COR-L47 (cell line): Measurements from ENCODE around the gene MGAT5B.
"Not testable (repeated sequence)": the region's sequence is repeated elsewhere in the genome, so short reads cannot be mapped to it uniquely, and the experiment has no call there.

ENCODE experiments used
- DNase-seq: peaks from one replicate; lab custom pipeline; 2025; lab: John Stamatoyannopoulos, UW

Gene MGAT5B

GRCh38 chr17:76978050-76978449 is 109.8 kb downstream of the MGAT5B start:
- DNase-seq = not testable (repeated sequence)

DNA sequence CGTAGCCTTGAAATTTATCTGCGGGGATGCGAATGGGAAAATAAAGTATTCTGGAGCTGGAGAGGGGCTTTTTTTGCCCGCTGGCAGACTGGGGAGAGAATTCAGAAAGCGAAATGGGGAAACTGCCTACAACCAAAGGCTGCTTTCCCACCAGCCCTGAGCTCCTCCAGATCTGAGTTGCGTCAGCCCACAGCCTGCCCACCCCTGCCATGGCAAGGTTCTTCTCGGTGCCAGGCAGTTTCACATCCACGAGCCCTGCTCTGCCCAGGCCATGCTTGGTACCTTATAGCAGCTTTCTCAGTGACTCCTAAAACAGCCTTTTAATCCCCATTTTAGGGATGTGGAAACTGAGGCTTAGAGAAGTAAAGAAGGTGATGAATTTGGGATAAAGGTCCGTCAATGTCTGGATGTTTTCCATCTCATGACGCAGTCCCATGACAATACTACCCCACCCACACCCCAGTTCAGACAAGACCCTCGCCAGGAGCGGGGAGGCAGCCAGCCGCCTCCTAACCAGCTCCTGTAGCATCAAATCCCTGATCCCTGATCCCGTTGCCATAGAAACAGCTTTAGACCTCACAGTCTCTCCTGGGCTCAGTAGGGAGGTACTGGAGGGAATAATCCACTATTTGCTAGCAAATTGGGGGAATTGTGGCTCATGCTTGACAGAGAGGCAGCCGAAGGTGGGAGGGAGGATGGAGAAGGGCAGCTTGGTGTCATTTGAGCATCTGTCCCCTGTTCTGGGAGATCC is 113.5 kb downstream of the MGAT5B start:
- DNase-seq = peak; percentile 2

GRCh38 chr17:76982408-76983074 is 114.3 kb downstream of the MGAT5B start:
- DNase-seq = no peak

DNA sequence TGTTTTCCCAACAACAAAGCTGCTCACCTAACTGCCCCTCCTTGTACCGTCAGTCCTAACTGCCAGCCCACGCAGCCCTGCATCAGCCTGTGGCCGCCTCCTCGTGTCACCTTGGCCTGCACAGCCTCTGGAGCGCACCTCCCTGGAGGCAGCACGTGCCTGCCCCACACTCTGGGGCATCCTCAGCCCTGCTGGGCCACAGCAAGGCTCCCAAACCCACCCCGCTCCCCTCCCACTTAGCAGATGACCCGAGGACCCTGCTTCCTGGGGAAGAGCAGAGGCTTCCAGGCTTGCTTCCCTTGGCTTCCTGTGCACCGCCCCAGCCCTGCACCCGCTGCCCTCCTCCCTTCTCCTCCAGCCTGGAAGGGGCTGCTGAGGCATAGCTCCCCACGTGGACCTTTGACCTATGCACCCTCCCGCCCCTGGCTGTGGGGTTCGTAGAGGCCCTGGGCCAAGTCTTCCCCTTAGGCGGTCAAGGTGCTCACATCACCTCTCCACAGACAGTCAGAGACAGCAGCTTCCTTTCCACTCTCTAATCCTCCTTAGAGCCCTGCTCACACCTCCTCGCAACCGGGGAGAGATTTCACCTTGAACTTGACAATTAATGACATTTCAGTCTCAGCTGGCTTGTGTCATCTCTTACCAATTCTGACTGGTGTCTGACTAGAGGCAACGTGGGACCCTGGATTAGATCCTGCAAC is 115.0 kb downstream of the MGAT5B start:
- no peak for DNase-seq

- no peak for DNase-seq
These were observed 118.2 kb downstream of the MGAT5B start for GRCh38 chr17:76986365-76986764.

GRCh38 chr17:76987486-76988093 is 119.4 kb downstream of the MGAT5B start:
- DNase-seq = no peak

DNA sequence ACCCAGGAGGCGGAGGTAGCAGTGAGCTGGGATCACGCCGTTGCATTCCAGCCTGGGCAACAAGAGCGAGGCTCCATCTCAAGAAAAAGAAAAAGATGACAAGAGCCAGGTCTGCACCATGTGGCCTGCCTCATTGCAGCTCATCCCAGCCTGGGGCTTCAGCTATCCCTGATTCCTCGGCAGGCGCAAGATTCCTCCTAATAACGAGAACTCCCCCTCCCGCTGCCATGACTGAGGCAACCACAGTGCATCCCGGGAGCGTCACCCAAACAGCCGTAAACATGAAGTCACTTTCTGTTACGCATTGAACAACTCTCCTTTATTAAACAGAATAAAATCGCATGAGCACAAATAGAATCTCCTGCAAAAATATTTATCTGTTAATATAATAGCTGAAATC is 120.6 kb downstream of the MGAT5B start:
- DNase-seq = no peak

GRCh38 chr17:76989519-76989918 is 121.3 kb downstream of the MGAT5B start:
- DNase-seq = no peak

GRCh38 chr17:76992891-76993290 is 124.7 kb downstream of the MGAT5B start:
- peak; percentile 30 for DNase-seq

DNA sequence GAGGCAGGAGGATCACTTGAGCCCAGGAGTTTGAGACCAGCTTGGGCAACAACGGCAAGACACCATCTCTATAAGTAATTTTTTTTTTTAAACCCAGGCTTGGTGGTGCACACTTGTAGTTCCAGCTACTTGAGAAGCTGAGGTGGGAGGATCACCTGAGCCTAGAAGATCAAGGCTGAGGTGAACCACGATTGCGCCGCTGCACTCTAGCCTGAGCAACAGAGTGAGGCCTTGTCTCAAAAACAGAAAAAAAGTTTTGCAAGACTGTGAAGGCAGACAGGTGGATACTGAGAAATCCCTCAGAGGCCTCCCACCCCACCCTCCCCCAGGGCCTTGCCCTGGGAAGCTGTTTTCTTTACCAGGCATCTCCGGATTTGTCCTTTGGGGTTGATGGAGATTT is 125.4 kb downstream of the MGAT5B start:
- DNase-seq = no peak

- DNase-seq = peak; percentile 64
These were observed 126.0 kb downstream of the MGAT5B start for GRCh38 chr17:76994237-76994637.

DNA sequence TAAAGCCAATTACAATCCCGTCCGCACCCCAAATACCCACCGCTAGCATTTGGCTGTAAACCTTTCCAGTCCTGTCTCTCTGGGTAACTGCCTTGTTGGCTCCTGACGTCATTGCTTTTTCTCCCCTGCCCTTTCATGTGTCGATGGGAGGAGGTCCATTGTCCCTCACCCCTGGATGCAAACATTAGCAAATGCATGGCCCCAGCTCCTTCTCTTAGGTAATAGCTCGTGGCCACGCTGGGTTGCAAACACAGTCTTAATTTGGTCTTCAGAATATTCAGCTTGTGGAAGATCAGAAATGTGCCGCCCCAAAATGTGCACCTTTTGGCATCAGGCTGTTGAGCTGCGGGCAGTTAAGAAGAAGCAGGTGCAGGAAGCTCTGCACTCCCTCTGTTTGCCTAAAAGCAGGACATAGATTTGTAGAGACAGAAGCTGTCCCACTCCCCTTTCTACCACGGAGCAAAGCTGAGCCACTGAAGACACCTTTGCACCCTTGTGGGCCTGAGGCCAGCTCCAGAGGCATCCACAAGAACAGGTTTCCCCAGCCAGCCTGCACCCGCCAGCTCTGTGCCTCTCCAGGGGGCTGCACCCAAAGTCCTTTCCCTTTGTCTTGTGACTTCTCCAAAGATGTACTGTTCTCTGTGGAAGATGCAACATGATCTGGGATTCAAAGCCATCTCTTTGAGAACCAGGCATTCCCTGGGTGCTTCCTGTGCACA is 127.3 kb downstream of the MGAT5B start:
- peak; percentile 77 for DNase-seq

GRCh38 chr17:76996741-76997694 is 128.8 kb downstream of the MGAT5B start:
- DNase-seq = no peak

- DNase-seq = no peak
These were observed 129.9 kb downstream of the MGAT5B start for GRCh38 chr17:76997981-76998531.

- no peak for DNase-seq
These were observed 130.6 kb downstream of the MGAT5B start for GRCh38 chr17:76998839-76999238.
